Activated CD4-positive, CD25-positive, alpha-beta regulatory T cell treated with anti-CD3 and anti-CD28 coated beads, Interleukin-2, amount 50 U/mL, for 16 hours (primary cell): ENCODE measurements around the gene RAD9A.

ENCODE experiments used
- DNase-seq: peaks from one replicate; pipeline ENCODE4 v3.0.0-alpha.2; 2020; ENCODE audit warnings: low read depth, low spot score

RAD9A gene

DNA sequence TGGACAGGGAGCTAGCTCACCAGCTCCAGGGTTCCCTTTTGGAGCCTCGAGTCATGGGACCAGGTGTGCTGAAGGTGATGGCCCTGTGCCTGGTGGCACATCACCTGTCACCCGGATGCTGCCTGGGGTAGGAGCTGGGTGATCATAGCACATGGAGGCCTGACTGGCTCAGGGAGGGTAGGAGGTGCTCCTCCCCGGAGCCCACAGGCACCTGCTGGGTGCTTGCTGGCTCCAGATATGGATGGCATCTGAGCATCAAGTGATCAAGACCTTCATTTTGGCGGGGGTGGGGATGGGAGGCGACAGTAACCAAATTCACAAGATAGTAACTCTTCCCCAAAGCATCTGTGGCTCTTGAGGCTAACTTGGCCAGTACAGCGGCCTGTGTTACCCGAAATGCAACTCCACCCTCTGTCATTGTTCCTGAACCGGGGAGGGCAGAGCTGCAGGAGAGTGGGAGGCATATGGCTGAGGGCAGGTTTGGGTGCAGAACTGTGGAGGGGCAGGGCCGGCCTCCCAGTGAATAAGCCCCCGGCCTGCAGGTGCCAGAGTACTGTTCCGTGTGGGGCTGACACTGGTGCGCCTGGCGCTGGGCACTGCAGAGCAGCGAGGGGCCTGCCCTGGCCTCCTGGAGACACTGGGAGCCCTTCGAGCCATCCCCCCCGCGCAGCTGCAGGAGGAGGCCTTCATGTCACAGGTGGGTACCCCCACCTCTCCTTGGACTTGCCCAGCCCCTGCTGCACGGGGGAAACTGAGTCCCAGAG, 16.8 kb downstream of the RAD9A start:
- no peak for DNase-seq

GRCh38 chr11:67409261-67409666, 17.5 kb downstream of the RAD9A start:
- DNase-seq, result peak; percentile 51

GRCh38 chr11:67409781-67410368, 18.1 kb downstream of the RAD9A start:
- no peak for DNase-seq

DNA sequence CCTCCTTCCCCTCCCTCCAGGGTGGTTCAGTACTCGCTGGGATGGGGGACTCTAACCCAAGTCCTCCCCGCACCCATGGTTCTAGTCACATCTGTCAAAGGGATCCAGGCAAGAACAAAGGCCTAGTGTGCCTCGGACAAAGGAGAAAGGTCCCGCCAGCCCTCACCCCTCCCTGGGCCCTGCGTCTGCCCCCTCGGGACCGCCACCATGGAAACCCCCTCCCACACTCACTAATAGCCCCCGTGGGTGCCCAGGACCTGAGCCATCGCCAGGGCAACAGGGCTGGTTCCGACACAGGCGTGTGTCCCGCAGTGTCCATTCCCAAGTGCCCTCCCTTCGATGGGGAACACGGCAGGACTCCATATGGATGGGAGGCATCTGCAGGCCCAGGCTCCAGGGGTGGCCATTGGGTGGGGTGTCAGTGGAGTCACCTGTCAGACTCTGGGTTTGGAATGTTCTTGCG, 18.6 kb downstream of the RAD9A start:
- DNase-seq, result no peak

DNA sequence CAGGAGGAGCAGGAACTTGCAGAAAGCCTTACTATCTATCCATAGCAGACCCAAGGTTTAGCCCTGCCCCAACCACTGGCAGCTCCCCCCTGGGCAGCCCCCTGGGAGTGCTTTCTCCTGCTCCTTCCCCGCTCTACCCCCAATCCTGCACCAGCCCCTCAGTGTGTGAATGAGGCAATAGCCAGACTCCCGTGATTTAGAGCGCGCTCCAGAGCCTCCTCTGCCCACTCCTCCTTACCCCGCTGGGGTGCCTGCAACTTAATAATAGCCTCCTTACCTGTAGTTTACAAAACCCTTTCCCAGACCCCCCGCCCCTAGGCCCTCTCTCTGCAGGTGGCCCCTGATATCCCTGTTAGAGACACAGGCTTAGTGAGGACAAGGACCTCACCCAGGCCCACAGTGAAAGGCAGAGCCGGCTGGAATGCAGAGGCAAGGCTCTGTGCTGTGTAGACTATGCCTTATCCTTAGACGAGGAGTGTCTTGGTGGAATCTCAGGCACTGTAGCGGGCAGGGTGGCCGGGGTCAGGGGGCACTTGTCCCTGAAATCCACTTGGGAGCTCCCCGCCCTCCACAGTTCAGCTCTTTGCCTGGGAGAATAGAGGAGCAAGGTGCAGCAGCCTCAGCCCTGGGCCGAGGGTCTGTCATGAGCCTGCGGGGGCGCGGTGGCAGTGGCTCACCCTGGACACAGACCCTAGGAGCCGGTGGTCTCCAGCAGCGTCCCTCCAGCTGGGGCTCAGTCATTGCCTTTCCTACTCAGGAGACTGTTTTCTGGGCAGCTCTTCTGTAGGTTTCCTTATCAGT, 19.4 kb downstream of the RAD9A start:
- no peak for DNase-seq

DNA sequence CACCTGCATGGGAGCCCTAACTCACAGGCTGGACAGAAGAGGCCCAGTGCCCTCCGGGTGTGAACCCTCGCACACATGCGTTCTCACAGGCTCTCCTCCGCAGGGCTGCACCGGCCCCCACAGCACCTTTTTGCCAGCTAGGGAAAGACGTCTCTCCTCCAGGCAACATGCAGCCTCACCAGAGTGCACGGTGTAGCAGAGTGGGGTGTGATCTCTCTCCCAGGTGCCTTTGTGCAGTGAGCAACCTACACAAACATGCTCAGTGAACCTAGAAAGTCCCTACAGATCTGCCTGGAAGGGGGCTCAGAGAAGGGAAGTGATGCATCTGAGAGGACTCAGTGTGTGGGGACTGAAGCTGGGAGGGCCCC, 20.0 kb downstream of the RAD9A start:
- no peak for DNase-seq

- no peak for DNase-seq
These were observed 20.9 kb downstream of the RAD9A start for GRCh38 chr11:67412495-67413179.

GRCh38 chr11:67413266-67413849, 21.6 kb downstream of the RAD9A start:
- DNase-seq, result no peak

DNA sequence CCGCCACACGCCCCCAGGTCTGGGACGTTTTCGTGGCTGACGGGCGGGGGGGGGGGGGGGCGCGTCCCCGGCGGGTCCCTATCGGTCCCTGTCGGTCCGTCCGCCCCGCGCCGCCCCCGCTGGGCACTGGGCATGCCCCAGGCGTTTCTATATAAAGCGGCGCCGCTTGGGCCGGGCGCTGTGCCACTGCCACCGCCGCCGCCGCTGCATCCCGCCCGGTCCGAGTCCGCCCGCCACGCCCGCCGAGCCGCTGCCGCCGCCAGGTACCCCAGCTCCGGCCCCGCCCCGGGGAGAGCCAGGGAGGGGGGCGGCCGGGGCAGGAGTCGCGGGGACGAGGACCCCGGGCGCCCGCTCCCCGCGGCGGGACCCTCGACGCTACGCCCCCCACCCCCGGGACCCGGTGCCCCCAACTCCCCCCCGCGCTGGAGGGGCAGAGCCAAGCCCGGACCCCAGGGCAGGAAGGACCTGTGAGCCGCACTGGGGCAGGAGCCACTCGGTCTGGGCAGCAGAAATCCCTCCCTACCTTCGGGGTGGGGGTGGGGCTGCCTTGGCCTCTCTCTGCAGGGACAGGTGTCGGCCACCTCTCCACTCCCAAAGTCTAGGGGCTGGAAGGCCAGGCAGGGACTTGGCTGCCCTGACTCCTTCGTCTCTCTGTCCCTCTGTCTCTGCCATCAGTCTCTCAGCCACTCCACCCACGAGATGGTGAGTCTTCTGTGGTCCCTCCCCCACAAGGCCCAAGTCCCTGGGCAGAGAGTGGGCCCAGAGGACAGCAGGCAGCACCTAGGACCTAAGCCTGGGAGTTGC, 23.9 kb downstream of the RAD9A start, which contains the start of gene CARNS1:
Gene CARNS1 (plus strand): TSS at position 178 of the 804 bp plus-strand sequence. CDS start 522 bp downstream, at position 700.
- no peak for DNase-seq

GRCh38 chr11:67416416-67417335, 24.9 kb downstream of the RAD9A start:
- DNase-seq, result peak; percentile 59

DNA sequence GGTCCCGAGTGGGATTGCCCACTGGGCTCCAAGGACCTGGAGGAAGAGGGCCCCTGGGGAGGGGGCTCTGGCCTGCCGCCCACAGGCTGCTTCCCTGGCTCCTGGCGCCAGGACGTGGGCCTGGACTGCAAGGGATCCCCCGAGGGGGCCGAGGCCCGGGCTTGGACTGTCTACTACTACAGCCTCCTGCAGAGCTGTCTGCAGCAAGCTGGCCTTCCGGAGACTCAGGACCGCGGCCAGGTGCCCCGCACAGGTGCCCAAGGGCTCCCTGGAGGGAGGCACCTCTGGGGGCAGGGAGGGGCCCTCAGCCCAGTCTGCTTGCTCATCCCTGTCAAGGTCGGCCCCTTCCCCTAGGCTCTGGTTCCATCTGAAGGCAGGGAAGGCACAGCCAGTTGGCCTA, 25.6 kb downstream of the RAD9A start:
- no peak for DNase-seq

DNA sequence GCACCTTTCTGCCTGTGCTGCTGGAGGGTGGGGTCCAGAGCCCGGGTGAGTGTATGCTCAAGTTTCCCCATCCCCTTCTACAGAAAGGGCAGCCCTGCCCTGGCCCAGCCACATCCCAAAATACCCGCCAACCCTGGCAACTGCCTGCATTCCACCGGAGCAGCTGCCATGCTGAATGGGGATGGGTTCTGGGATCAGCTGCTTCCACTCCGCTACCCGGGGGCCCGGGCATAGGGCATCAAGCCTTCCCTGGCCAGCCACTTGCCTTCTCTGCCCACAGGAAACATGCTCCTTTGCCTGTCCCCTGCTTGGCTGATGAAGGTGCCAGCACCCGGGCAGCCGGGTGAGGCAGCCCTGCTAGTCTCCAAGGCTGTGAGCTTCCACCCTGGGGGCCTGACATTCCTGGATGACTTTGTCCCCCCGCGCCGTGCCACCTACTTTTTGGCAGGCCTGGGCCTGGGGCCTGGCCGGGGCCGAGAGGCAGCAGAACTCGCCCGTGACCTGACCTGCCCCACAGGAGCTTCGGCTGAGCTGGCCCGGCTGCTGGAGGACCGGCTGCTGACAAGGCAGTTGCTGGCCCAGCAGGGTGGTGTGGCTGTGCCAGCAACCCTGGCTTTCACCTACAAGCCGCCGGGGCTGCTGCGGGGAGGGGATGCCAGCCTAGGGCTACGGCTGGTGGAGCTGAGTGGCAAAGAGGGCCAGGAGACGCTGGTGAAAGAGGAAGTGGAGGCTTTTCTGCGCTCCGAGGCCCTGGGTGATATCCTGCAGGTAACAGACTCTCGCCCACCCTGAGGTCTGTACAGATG, 26.9 kb downstream of the RAD9A start:
- DNase-seq, result no peak

DNA sequence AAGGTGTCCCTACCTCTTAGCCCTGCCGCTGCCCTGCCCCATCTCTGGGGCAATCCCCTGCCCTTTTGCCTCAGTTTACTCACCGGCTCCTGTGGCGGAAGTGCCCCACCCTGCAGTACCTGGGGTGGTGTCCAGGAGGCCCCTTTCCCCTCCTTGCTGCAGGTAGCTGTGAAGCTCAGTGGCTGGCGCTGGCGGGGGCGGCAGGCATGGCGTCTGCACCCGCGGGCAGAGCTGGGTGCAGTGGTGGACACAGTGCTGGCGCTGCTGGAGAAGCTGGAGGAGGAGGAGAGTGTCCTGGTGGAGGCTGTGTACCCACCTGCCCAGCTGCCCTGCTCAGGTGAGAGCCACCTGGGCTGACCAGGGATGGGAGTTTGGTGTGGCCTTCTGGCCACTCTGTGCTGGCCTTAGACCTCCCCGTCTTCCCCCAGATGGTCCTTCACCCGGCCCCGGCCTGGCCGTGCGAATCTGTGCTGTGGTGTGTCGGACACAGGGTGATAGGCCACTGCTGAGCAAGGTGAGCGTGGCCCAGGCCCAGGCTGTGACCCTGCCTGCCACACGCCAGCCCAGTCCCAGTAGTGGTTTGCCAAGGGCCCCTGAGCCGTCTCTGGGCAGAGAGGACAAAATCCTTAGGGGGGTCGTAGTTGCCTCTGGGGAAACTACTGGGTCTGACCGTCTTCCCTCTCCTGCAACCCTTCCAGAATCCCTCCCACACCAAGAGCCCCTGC, 27.7 kb downstream of the RAD9A start:
- no peak for DNase-seq

DNA sequence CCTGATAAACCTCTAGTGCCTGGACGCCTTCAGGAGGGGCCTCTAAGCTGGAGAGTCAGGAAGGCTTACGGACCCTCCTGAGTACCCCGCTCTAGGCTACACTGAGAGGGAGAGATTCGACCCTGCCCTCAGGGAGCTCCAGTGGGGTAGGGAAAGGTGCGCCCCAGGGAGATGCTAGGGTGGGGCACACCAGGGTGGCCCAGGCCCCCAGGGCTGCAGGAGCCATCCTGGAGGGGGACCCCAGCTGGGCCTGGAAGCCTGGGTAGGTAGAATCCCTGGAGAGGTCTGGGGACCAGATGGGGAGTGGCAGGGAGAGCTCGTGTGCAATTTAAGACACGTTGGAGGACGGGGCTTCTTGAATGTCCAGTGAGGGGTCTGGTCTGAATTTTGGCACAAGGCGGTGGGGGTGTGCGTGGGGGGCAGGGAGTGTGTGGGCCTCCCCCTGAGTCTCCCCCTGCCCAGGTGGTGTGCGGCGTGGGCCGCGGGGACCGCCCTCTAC, 28.4 kb downstream of the RAD9A start:
- DNase-seq, result no peak

DNA sequence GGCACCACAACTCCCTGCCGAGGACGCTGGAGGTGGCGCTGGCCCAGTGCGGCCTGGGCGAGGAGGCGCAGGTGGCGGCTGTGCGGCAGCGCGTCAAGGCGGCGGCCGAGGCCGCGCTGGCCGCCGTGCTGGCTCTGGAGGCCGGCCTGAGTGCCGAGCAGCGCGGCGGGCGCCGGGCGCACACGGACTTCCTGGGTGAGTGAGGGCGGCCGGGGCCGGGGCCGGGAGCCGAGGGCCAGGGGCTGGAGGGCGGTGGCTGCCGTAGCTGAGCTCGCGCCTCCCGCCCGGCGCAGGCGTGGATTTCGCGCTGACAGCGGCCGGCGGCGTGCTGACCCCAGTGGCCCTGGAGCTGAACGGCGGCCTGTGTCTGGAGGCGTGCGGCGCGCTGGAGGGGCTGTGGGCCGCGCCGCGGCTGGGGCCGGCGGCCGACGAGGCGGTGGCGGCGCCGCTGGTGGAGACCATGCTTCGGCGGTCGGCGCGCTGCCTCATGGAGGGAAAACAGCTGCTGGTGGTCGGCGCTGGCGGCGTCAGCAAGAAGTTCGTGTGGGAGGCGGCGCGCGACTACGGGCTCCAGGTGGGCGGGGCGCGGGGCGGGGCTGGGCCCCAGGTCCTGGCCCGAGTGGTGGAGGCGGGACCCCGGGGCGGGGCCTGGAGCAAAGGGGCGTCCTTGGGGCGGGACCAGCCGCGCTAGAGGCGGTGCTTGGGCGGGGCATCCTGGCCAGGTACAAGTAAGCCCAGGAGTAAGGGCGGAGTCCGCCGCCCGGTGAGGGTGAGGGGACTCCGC, 29.1 kb downstream of the RAD9A start:
- peak; percentile 94 for DNase-seq

- no peak for DNase-seq
These were observed 29.7 kb downstream of the RAD9A start for GRCh38 chr11:67421430-67422031.

DNA sequence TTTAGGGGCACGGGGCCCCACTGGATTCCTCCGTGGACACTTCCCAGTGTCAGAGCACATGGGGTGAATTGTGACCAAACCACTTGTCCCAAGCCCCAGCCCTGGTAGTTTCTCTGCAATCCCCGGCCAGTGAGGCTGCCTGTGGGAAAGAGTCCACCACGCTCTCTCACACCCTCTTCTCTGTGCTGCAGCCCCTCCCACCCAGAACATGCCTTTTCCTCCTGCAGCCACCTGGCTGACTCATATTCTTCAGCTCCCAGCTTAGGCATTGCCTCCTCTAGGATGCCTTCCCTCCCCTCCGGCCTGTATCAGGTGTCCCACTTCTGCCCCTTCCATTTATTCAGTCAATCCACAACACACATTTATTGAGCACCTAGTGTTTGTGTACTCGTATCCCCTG, 31.1 kb downstream of the RAD9A start:
- DNase-seq, result no peak
